Epithelial cell of esophagus (primary cell): ENCODE results near the gene SLC25A23.

ENCODE experiments used
- DNase-seq: peaks from one replicate; pipeline ENCODE4 v3.0.0; 2010; ENCODE audit warnings: low read depth
- H3K4me3 ChIP-seq: 2 replicates; pipeline ENCODE4 v1.5.1; 2011; ENCODE audit warnings: mild to moderate bottlenecking, low read length, control low read depth
- TF ChIP-seq, protein P1 (sequence below): IDR thresholded peaks from 2 replicates; pipeline ENCODE4 v1.5.1; 2011; ENCODE audit warnings: low read depth, mild to moderate bottlenecking, low read length, control low read depth, inconsistent platforms; ENCODE audit not compliant: insufficient read depth; ENCODE audit errors: missing control alignments

The SLC25A23 gene

DNA sequence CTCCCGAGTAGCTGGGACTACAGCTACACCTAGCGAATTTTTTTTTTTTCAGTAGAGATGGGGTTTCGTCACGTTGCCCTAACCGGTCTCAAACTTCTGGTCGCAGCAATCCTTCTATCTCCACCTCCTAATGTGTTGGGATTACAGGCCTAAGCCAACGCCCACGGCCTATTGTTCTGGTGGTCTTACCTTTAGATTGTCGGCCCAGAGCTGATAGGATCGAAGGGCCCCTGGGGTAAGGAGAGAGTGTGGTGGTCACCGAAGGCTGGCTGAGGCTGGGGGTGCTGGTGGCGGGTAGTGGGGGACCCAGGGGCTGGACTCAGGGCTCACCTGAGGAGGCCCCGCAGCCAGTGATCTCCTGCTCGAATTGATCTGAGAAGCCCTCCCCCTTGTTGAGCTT lies 11.5 kb upstream of the SLC25A23 start:
- no peak overlapping the region for H3K4me3 ChIP-seq
- TF ChIP-seq, protein P1, sequence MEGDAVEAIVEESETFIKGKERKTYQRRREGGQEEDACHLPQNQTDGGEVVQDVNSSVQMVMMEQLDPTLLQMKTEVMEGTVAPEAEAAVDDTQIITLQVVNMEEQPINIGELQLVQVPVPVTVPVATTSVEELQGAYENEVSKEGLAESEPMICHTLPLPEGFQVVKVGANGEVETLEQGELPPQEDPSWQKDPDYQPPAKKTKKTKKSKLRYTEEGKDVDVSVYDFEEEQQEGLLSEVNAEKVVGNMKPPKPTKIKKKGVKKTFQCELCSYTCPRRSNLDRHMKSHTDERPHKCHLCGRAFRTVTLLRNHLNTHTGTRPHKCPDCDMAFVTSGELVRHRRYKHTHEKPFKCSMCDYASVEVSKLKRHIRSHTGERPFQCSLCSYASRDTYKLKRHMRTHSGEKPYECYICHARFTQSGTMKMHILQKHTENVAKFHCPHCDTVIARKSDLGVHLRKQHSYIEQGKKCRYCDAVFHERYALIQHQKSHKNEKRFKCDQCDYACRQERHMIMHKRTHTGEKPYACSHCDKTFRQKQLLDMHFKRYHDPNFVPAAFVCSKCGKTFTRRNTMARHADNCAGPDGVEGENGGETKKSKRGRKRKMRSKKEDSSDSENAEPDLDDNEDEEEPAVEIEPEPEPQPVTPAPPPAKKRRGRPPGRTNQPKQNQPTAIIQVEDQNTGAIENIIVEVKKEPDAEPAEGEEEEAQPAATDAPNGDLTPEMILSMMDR = no peak
- no peak for DNase-seq

DNA sequence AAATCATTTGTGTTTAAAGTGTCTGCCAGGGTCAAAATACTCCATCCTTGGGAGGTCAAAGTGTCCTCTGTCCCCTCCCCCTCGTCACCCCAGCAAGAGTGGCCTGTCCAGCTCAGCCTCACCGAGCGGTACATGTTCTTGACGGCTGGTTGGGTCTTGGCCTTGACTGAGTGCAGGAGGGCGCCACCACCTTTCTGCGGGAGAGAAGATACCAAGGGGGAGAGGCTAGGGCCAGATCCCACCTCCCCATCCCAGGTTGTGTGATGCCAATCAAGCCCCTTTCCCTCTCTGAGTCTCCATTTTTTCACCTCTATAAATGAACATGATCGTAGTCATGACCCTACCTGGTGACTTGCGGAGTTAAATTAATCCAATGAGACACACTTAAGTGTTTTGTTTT lies 10.6 kb upstream of the SLC25A23 start:
- no peak overlapping the region for H3K4me3 ChIP-seq
- TF ChIP-seq, protein P1 = no peak
- DNase-seq = no peak

DNA sequence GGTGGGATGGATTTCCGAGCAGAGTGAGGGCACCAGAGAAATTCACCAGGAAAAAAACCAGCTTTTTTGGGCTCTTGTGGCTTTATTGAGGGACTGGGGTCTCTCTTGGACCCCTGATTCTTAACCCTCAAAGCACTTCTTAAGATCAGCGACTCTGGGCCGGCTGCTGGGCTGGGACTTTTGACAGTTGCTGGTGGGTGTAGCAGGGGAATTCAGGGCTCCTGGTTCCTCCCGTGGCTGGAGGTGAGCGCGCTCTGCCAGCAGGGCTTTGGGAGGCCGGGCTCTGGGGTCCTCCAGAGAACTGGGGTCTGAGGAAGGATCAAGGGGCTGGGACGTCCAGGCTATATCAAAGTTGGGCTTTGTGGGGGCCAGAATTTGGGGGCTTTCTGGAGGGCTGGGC lies 7.8 kb upstream of the SLC25A23 start:
- no peak for DNase-seq
- TF ChIP-seq, protein P1 = no peak
- no peak overlapping the region for H3K4me3 ChIP-seq

DNA sequence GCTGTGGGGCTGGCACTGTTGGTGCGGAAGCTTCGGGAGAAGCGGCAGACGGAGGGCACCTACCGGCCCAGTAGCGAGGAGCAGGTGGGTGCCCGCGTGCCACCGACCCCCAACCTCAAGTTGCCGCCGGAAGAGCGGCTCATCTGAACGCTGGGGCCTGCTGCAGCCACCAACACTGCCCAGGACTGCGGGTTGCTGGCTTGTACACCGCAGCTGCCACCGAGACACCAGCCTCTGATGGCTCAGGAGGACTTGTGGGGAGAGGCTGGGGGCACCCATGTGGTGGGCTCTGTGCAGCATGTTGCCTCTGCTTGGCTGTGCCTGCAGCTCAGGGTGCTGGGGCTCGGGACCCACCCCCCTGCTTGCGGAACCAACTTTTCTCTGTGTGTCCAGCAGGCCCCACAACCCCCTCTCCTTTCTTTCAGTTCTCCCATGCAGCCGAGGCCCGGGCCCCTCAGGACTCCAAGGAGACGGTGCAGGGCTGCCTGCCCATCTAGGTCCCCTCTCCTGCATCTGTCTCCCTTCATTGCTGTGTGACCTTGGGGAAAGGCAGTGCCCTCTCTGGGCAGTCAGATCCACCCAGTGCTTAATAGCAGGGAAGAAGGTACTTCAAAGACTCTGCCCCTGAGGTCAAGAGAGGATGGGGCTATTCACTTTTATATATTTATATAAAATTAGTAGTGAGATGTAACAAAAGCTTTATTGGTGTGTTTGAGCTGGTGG lies 7.1 kb upstream of the SLC25A23 start:
- TF ChIP-seq, protein P1 = no peak
- H3K4me3 ChIP-seq = no peak overlapping the region
- no peak for DNase-seq

DNA sequence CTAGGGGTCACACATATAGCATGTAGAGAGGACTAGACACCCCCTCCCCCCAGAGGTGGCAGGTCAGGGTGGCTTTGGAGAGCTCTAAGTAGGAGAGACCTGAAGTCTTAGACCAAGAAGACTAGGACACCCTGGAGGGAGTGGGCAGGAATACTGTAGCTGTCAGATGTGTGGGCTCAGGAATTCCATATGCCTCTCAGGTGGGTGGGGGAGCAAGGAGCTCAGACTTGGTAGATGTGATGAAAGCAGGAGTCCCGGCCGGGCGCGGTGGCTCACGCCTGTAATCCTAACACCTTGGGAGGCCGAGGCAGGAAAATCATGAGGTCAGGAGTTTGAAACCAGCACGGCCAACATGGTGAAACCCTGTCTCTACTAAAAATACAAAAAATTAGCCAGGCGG lies 6.1 kb upstream of the SLC25A23 start:
- no peak overlapping the region for H3K4me3 ChIP-seq
- no peak for DNase-seq
- TF ChIP-seq, protein P1 = no peak

DNA sequence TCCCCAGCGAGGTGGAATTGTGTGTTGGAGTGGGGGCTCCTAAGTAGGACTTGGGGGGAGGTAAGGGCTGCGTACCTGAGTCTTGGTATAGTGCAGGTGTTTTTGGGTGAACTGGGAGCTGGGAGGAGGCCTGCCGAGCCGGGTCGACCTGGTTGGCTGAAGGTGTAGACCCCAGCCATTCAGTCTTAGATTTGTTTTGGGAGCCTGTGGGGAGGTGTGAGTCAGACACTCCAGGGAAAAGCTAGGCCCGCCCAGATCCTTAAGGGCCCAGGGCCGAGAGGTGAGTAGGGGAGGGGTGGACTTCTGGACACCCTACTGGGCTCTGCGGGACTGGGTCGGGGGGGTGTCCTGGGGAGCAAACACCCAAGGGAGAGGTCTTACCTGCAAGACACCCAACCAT lies 5.4 kb upstream of the SLC25A23 start:
- H3K4me3 ChIP-seq = peak overlapping the region; percentile 82
- DNase-seq = no peak
- TF ChIP-seq, protein P1 = no peak
